Spleen (tissue), 7 donors: ENCODE measurements around the gene CDK14.

Experiments
- POLR2A ChIP-seq, 3 donors: fragments of 450-650 bp; IDR thresholded peaks; one replicate each; pipeline ENCODE4 v1.5.1; 2017; ENCODE audit warnings: antibody characterized with exemption in 3 of 3, mild to moderate bottlenecking in 1 of 3
- TF ChIP-seq, protein P1 (sequence below), 11 experiments: fragments of 200-600 bp in 7 of 11; fragments of 450-650 bp in 4 of 11; sonication (generic) in 4 of 11; IDR thresholded peaks in 8 of 11; conservative IDR thresholded peaks in 3 of 11; 1 replicate in 7 of 11; 2 replicates in 4 of 11; pipeline versions ENCODE4 v1.4.0 to v1.8.0; 2016 to 2021; ENCODE audit warnings: antibody characterized with exemption in 11 of 11, inconsistent platforms in 4 of 11, mild to moderate bottlenecking in 1 of 11
- donor health status: DM: no; HTN: no; CAD: no; lungs with moderate emphysema.
- donor health status: DM: no; HTN: no; CAD: no.
- donor health status: DM: no; HTN: no; CAD: no.

- TF ChIP-seq, protein P1, sequence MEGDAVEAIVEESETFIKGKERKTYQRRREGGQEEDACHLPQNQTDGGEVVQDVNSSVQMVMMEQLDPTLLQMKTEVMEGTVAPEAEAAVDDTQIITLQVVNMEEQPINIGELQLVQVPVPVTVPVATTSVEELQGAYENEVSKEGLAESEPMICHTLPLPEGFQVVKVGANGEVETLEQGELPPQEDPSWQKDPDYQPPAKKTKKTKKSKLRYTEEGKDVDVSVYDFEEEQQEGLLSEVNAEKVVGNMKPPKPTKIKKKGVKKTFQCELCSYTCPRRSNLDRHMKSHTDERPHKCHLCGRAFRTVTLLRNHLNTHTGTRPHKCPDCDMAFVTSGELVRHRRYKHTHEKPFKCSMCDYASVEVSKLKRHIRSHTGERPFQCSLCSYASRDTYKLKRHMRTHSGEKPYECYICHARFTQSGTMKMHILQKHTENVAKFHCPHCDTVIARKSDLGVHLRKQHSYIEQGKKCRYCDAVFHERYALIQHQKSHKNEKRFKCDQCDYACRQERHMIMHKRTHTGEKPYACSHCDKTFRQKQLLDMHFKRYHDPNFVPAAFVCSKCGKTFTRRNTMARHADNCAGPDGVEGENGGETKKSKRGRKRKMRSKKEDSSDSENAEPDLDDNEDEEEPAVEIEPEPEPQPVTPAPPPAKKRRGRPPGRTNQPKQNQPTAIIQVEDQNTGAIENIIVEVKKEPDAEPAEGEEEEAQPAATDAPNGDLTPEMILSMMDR (IDR thresholded peaks at IDR 0.05 in 8 of 11, conservative IDR thresholded peaks at IDR 0.05 in 3 of 11), result no peak
- no peak for TF ChIP-seq POLR2A (IDR thresholded peaks at IDR 0.05)
Measured at GRCh38 chr7:91041901-91042484, 445.9 kb downstream of the CDK14 start.
